Testis (tissue), 2 donors: ENCODE data around the gene EHBP1.

ENCODE experiments used
- CTCF ChIP-seq, 3 experiments: fragments of 450-650 bp in 2 of 3; fragments of 200-600 bp in 1 of 3; sonication (generic) in 1 of 3; IDR thresholded peaks; one replicate each; pipeline ENCODE4 v1.5.1; 2016 to 2019; ENCODE audit warnings: antibody characterized with exemption in 3 of 3, mild to moderate bottlenecking in 2 of 3, moderate library complexity in 1 of 3
- POLR2A ChIP-seq: fragments of 450-650 bp; IDR thresholded peaks from one replicate; pipeline ENCODE4 v1.6.1; 2017; ENCODE audit warnings: antibody characterized with exemption, mild to moderate bottlenecking, moderate library complexity

- TF ChIP-seq CTCF (IDR thresholded peaks at IDR 0.05) (no peak), POLR2A (no peak)
Measured at GRCh38 chr2:62920070-62920469, 214.6 kb downstream of the EHBP1 start.
